ENCODE data around the gene LIG1. TPM values are rescaled to one million over a fixed set of nuclear protein-coding genes. Genes with fewer than 3 reads are reported as not detected.

Gene LIG1
- total and polyA plus RNA-seq, 2 of the 13 experiments (the other 11 are each of a cell fraction or from before 2014, with no cell fraction given) = 20.1 to 64.4 TPM

GRCh38 chr19:48169939-48170803 lies at the start of gene LIG1, which contains the start of gene ZSWIM9 (continued):
- TF ChIP-seq CENPBD1 (CRISPR knock-in tag; IDR thresholded peaks at IDR 0.05; ENCODE audit: borderline replicate concordance, low read depth) (no peak), DMTF1 (CRISPR knock-in tag; IDR thresholded peaks at IDR 0.05) (no peak), XBP1 (CRISPR knock-in tag; IDR thresholded peaks at IDR 0.05) (no peak), MIER2 (CRISPR knock-in tag; IDR thresholded peaks at IDR 0.05) (0 out of 2 replicates have a peak, but pooled peaks have one; percentile 31), ARNT2 (CRISPR knock-in tag; IDR thresholded peaks at IDR 0.05; ENCODE audit: low read depth) (peak; percentile 87), ZKSCAN5 (CRISPR knock-in tag; IDR thresholded peaks at IDR 0.05) (no peak), AKNA (CRISPR knock-in tag; IDR thresholded peaks at IDR 0.05; ENCODE audit: borderline replicate concordance) (no peak), SOX5 (CRISPR knock-in tag; IDR thresholded peaks at IDR 0.05; ENCODE audit: borderline replicate concordance) (peak; percentile 18; the same call in 1 of the 2 replicates), THYN1 (CRISPR knock-in tag; IDR thresholded peaks at IDR 0.05; ENCODE audit: borderline replicate concordance, low read depth) (no peak), ZNF781 (CRISPR knock-in tag; IDR thresholded peaks at IDR 0.05; ENCODE audit: borderline replicate concordance, not compliant biosample characterization) (peak; percentile 83), HNF4A (CRISPR knock-in tag; IDR thresholded peaks at IDR 0.05) (0 out of 2 replicates have a peak, but pooled peaks have one; percentile 6), GMEB1 (CRISPR knock-in tag; IDR thresholded peaks at IDR 0.05; ENCODE audit: borderline replicate concordance) (peak; percentile 98), ZNF746 (CRISPR knock-in tag; IDR thresholded peaks at IDR 0.05) (peak; percentile 84), SNAPC5 (CRISPR knock-in tag; IDR thresholded peaks at IDR 0.05; ENCODE audit: borderline replicate concordance) (0 out of 2 replicates have a peak, but pooled peaks have one; percentile 51), HNRNPK (IDR thresholded peaks at IDR 0.05; ENCODE audit: low read depth, low read length, poor library complexity, severe bottlenecking) (peak; percentile 98), MXI1 (IDR thresholded peaks at IDR 0.05; ENCODE audit: borderline replicate concordance, low read depth, low read length) (peak; percentile 59; the same call in 1 of the 3 replicates), GABPA (IDR thresholded peaks at IDR 0.05; ENCODE audit: low read depth, low read length) (peak; percentile 38; the same call in 1 of the 2 replicates), GABPA (CRISPR knock-in tag; IDR thresholded peaks at IDR 0.05; ENCODE audit: low read depth) (peak; percentile 81), ZBTB7A (CRISPR knock-in tag; IDR thresholded peaks at IDR 0.05) (no peak)
